Measurements from ENCODE around the gene ITGB3BP.

GRCh38 chr1:63408331-63408730, 114.7 kb downstream of the ITGB3BP start:
- TF ChIP-seq POLR2A (IDR thresholded peaks at IDR 0.05; ENCODE audit: low read depth, low read length): no peak
- peak; percentile 23; the same call in 1 of the 2 replicates for TF ChIP-seq BHLHE40 (IDR thresholded peaks at IDR 0.05; ENCODE audit: low read depth, low read length)
- TF ChIP-seq USF2 (IDR thresholded peaks at IDR 0.05; ENCODE audit: low read depth, low read length): no peak
- TF ChIP-seq CTCF (conservative IDR thresholded peaks at IDR 0.05; ENCODE audit: low read depth, low read length): no peak
- no peak for TF ChIP-seq SMC3 (IDR thresholded peaks at IDR 0.05; ENCODE audit: low read depth, low read length)
- TF ChIP-seq RAD21 (IDR thresholded peaks at IDR 0.05; ENCODE audit: low read length): no peak
- no peak for TF ChIP-seq RCOR1 (IDR thresholded peaks at IDR 0.05; ENCODE audit: insufficient replicate concordance, low read length)
- TF ChIP-seq RFX5 (IDR thresholded peaks at IDR 0.05; ENCODE audit: low read depth, low read length): no peak
- TF ChIP-seq CEBPB (IDR thresholded peaks at IDR 0.05; ENCODE audit: low read depth, low read length): no peak
- TF ChIP-seq CHD1 (IDR thresholded peaks at IDR 0.05; ENCODE audit: low read depth, low read length): no peak
- TF ChIP-seq ELK1 (IDR thresholded peaks at IDR 0.05; ENCODE audit: borderline replicate concordance, low read depth, low read length): no peak
- no peak for TF ChIP-seq MXI1 (IDR thresholded peaks at IDR 0.05; ENCODE audit: borderline replicate concordance, low read depth, low read length)
